Spinal cord (tissue), 10 donors: ENCODE results near the gene CPEB1. TPM values are rescaled to one million over a fixed set of nuclear protein-coding genes. Genes with fewer than 3 reads are reported as not detected.
"Not testable (repeated sequence)": the region's sequence is repeated elsewhere in the genome, so short reads cannot be mapped to it uniquely, and the experiment has no call there.

Experiments
- DNase-seq, 6 donors: peaks; one replicate each; pipeline versions ENCODE4 v3.0.0 to v3.0.0-alpha.2; 2013 to 2015; ENCODE audit warnings: low spot score in 6 of 6, low read depth in 4 of 6
- H3K27ac ChIP-seq: one replicate; pipeline ENCODE4 v1.5.1; 2013; ENCODE audit warnings: low read depth, low read length, control low read depth
- H3K27me3 ChIP-seq: one replicate; pipeline ENCODE4 v1.6.1; 2013; ENCODE audit warnings: low read length; ENCODE audit not compliant: control insufficient read depth, insufficient read depth
- H3K36me3 ChIP-seq: one replicate; pipeline ENCODE4 v1.6.1; 2013; ENCODE audit warnings: low read length; ENCODE audit not compliant: control insufficient read depth, insufficient read depth
- H3K4me1 ChIP-seq: one replicate; pipeline ENCODE4 v1.6.1; 2013; ENCODE audit warnings: low read length; ENCODE audit not compliant: control insufficient read depth, insufficient read depth
- H3K4me3 ChIP-seq: one replicate; pipeline ENCODE4 v1.5.1; 2013; ENCODE audit warnings: low read depth, low read length, control low read depth
- H3K9me3 ChIP-seq: one replicate; pipeline ENCODE4 v1.6.1; 2013; ENCODE audit warnings: low read length; ENCODE audit not compliant: control insufficient read depth, insufficient read depth
- WGBS: methylation state at CpG from one replicate; pipeline ENCODE4 v1.1.5; 2013; ENCODE audit warnings: missing lambda C conversion rate; ENCODE audit not compliant: insufficient coverage; 5-methylcytosine and 5-hydroxymethylcytosine counted together
- polyA plus RNA-seq, 2 donors: library from polyadenylated mRNA; unstranded; fragments of 120-200 nt; gene quantifications; one replicate each; pipeline ENCODE4 v1.2.1, GENCODE V29; 2013; ENCODE audit not compliant: insufficient read length in 2 of 2
- total RNA-seq, 2 donors: library from RNA; depleted of rRNA in 1 of 2; stranded (reverse); fragments of 120-200 nt in 1 of 2; fragments of >200 nt in 1 of 2; gene quantifications; one replicate each; pipeline versions ENCODE4 v1.2.3 to v1.2.4, GENCODE V29; 2013 to 2014
- donor health status: healthy.

Gene CPEB1
- total and polyA plus RNA-seq, 4 donors, result 5.1 to 11.0 (median 8.1) TPM

DNA sequence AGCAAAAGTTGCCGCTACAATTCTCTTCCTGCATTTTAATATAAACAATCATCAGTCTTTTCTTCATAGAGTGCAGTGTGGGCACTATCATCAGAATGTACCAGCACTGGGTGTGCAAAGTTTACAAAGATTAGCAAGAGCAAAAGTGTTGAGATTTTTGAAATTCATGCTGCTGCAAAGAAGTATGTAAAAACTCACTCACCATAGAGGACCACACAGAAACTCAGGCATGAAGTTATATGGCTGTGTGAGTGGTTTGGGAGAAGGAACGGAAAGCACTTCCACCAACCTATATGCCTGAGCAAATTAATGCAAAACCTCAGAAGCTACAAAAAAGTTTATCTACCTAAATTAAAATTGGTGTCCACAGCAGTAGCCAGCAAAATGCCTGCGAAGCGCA is 139.5 kb downstream of the CPEB1 start:
- not testable (repeated sequence) for H3K27ac ChIP-seq, H3K27me3 ChIP-seq, DNase-seq, H3K4me3 ChIP-seq, H3K36me3 ChIP-seq, H3K9me3 ChIP-seq, H3K4me1 ChIP-seq
- no CpG with 5 or more reads among the region's 4 CpGs for WGBS

DNA sequence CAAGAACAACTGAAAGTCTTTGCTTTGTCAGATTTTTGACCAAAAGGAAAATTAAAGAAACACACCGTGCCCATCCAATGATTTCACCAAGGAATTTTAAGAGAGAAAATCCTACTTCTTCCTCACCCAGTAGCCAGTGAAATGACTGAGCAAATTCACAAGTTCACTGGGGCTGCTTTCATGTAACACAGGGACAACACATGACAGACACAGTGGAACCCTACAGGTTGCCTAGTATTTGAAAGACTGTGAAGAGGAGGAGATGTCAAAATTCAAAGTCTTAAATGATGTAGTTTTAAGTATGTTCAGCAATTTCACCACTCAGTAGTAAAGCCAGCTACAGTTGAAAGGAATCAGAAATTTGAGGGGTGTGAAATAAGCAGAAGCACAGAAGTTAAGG is 140.1 kb downstream of the CPEB1 start:
- H3K9me3 ChIP-seq, result not testable (repeated sequence)

DNA sequence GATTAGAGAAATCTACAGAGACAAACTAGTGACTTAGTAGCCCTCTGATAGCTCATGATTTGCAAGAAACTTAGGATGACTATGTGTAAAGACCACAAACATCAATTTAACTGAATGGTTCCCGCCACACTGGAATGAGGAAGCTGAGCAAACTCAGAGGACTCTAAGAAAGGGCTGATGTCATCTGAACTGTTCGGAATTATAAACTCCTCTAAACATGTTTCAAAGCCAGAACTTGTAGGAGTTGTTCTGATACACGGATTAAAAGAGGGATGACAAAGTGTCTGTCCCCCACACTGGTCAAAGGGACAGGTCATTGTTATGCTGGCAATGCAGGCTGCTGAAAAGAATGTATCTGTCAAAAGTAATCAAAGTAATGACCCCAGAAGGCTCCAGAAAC is 141.3 kb downstream of the CPEB1 start:
- not testable (repeated sequence) for H3K9me3 ChIP-seq, H3K36me3 ChIP-seq, DNase-seq, H3K27ac ChIP-seq, H3K4me3 ChIP-seq, H3K27me3 ChIP-seq, H3K4me1 ChIP-seq
- no CpG with 5 or more reads among the region's 3 CpGs for WGBS

More for the DNA sequence above, 140.1 kb downstream of the CPEB1 start:
- WGBS, result no CpG with 5 or more reads among the region's 1 CpG
- not testable (repeated sequence) for H3K27ac ChIP-seq, DNase-seq, H3K36me3 ChIP-seq, H3K4me3 ChIP-seq, H3K27me3 ChIP-seq, H3K4me1 ChIP-seq

DNA sequence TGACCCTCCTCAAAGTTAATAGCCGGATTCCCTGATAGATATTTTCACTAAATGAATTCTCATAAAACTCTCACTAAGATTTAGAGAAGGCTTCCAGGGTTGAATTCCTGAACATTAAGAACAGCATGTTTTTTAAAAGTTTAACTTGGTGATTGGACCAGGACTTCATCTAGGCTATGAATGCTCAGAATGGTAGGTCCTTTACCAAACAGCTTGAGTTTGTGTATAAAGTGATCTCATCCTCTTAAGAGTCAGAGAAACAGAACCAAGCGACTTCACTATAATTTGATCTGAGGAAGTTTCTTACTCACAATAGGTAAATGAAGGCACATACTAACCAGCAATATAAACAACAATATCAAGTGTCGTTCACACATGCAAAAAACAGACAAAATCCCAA is 143.1 kb downstream of the CPEB1 start:
- H3K27ac ChIP-seq, H3K9me3 ChIP-seq, H3K4me3 ChIP-seq, H3K36me3 ChIP-seq, H3K4me1 ChIP-seq, H3K27me3 ChIP-seq, DNase-seq: not testable (repeated sequence)
- no CpG with 5 or more reads among the region's 3 CpGs for WGBS

DNA sequence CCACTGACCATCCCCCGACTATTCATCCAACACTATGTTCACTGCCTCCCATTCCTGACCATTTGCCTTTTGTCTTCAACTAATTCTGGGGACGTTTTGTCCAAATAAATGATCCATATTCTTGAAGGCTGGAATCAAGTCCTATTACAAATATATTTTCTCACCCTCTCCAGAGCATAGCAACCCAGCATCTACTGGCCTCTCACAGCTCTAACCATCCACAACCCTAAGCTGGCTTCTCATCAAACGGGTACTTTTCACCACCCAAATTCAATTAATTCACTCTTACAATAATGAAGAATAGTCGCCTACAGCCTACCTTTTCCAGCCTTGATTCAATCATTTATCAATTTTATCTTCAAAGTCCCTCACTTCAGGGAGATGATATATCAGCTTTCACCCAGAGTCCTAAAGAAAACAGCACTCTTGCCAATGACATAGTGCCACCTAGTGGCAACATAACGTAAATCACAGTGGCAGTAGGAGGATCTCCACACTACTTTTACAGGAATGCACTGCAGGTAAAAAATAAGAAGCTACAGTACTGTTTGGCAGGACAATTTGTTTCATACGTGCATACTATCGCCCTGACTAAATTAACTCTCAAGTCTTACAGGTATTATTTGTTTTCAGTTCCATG is 144.3 kb downstream of the CPEB1 start:
- H3K4me1 ChIP-seq, H3K27ac ChIP-seq, H3K9me3 ChIP-seq, H3K4me3 ChIP-seq, H3K27me3 ChIP-seq, DNase-seq, H3K36me3 ChIP-seq: not testable (repeated sequence)
- WGBS, result 100% methylated on average over 1 of the region's 7 CpGs

DNA sequence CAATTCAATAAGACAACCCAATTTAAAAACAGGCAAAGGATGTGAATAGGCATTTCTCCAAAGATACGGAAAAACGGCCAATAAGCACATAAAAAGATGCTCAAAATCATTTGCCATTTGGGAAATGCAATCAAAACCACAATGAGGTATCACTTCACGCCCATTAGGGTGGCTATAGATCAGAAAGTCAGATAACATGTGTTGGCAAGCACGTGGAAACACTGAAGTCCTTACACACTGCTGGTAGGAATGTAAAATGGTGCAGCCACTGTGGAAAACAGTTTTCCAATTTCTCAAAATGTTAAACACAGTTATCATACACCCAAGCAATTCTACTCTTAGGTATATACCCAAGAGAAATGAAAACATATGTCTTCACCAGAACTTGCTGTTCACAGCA is 146.4 kb downstream of the CPEB1 start:
- H3K9me3 ChIP-seq, H3K27me3 ChIP-seq, H3K4me1 ChIP-seq, H3K36me3 ChIP-seq, H3K4me3 ChIP-seq, H3K27ac ChIP-seq: not testable (repeated sequence)
- no CpG with 5 or more reads among the region's 4 CpGs for WGBS
- peak in 1 of 6 donors; percentile 1 for DNase-seq

DNA sequence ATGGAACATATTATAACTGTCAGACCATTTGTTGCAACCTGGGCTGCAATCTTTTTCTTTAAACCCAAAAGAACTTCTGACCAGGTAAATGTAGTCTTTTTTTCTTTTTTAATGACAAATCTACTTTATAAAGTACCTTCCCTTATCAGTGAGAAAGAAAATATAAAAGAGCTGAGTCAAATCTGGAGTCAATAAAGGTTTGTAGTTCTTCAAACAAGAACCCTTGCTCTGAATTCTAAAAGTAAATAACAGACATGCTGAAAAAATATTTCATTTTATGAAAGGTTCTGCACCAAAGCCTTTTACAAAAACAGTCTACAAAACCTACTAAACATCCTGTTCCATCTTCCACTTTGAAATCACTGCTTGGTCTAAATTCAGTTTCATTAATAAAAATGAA is 149.2 kb downstream of the CPEB1 start:
- not testable (repeated sequence) for DNase-seq, H3K27me3 ChIP-seq, H3K4me1 ChIP-seq, H3K36me3 ChIP-seq, H3K27ac ChIP-seq, H3K4me3 ChIP-seq, H3K9me3 ChIP-seq

Other genes starting within 250 kb of the CPEB1 start
- gene GOLGA6L9, start 217.5 kb downstream of the CPEB1 start, total RNA-seq, result 1 to 10 TPM; 4.3 to 6.1 TPM
- 10 to 100 TPM in 1 of 2 donors, 1 to 10 TPM in 1; 7.9 to 13.2 TPM for gene GOLGA6L9, start 217.5 kb downstream of the CPEB1 start, polyA plus RNA-seq
- 1,000 to 10,000 TPM in 1 of 2 donors, 100 to 1,000 TPM in 1; 815 to 2,786 TPM for gene RPS17, start 106.9 kb downstream of the CPEB1 start, total RNA-seq
- gene RPS17, start 106.9 kb downstream of the CPEB1 start, polyA plus RNA-seq, result 1,000 to 10,000 TPM; 1,198 to 1,270 TPM
- 10 to 100 TPM; 19.3 to 36.4 TPM for gene AP3B2, start 62.5 kb upstream of the CPEB1 start, total RNA-seq
- 100 to 1,000 TPM; 107 to 138 TPM for gene AP3B2, start 62.5 kb upstream of the CPEB1 start, polyA plus RNA-seq
- under 1 TPM in 1 of 2 donors, not detected in 1; 0.06 TPM for gene FSD2, start 158.7 kb upstream of the CPEB1 start, total RNA-seq
- gene FSD2, start 158.7 kb upstream of the CPEB1 start, polyA plus RNA-seq, result under 1 TPM; 0.36 to 0.63 TPM
- 1 to 10 TPM; 4.4 to 5.1 TPM for gene WHAMM, start 162.3 kb upstream of the CPEB1 start, total RNA-seq
- gene WHAMM, start 162.3 kb upstream of the CPEB1 start, polyA plus RNA-seq, result 1 to 10 TPM; 9.4 to 9.8 TPM